H1 (cell line): ENCODE measurements around the gene SOWAHC. TPM values are rescaled to one million over a fixed set of nuclear protein-coding genes. Genes with fewer than 3 reads are reported as not detected.

Experiments used
- CHD2 ChIP-seq: IDR thresholded peaks from 2 replicates; pipeline ENCODE4 v1.6.1; 2012; ENCODE audit warnings: low read length, improper control_type of control experiment
- GABPA ChIP-seq: IDR thresholded peaks from 2 replicates; pipeline ENCODE4 v1.6.1; 2011; ENCODE audit warnings: mild to moderate bottlenecking, low read length, moderate library complexity, borderline replicate concordance; ENCODE audit not compliant: insufficient read depth
- RAD21 ChIP-seq, 2 experiments: IDR thresholded peaks in 1 of 2; conservative IDR thresholded peaks in 1 of 2; 2 replicates each; pipeline ENCODE4 v1.6.1; 2011; ENCODE audit warnings: low read depth in 2 of 2, low read length in 2 of 2, improper control_type of control experiment in 1 of 2, inconsistent platforms in 1 of 2, mild to moderate bottlenecking in 1 of 2, moderate library complexity in 1 of 2
- SP1 ChIP-seq: IDR thresholded peaks from 2 replicates; pipeline ENCODE4 v1.6.1; 2011; ENCODE audit warnings: low read depth, low read length
- SRF ChIP-seq: IDR thresholded peaks from 2 replicates; pipeline ENCODE4 v1.6.1; 2011; ENCODE audit warnings: mild to moderate bottlenecking, low read depth, low read length, moderate library complexity
- TBP ChIP-seq: IDR thresholded peaks from 2 replicates; pipeline ENCODE4 v1.6.1; 2011; ENCODE audit warnings: low read depth, low read length, improper control_type of control experiment
- polyA plus RNA-seq, 7 experiments: library from polyadenylated mRNA; depleted of rRNA in 3 of 7; stranded (reverse) in 5 of 7; unstranded in 2 of 7; fragments of >200 nt in 5 of 7; fragments of 200-250 nt in 2 of 7; gene quantifications; 1 replicate in 5 of 7; 2 replicates in 1 of 7; 4 replicates in 1 of 7; pipeline versions ENCODE4 v1.2.1 to v1.2.3, GENCODE V29; 2011 to 2013; ENCODE audit warnings: missing spikeins in 2 of 7, mixed read lengths in 2 of 7
- total RNA-seq: library from RNA; stranded (reverse); fragmentation: NEBNext Ultra II Directional; extraction: Animal tissue kit (Norgen Biotek cat#: 25700); gene quantifications from 2 replicates; pipeline ENCODE4 v1.2.1, GENCODE V29; 2021
- TF ChIP-seq, protein P1 (sequence below): fragments of 300-600 bp; sonication (generic); IDR thresholded peaks from 2 replicates; pipeline ENCODE4 v1.7.1; 2012; ENCODE audit warnings: low read length, moderate library complexity, mild to moderate bottlenecking, inconsistent platforms; ENCODE audit not compliant: insufficient replicate concordance

Gene SOWAHC
- total and polyA plus RNA-seq, 2 of the 8 experiments (the other 6 are each of a cell fraction or from before 2014, with no cell fraction given): 3.1 to 17.8 TPM

DNA sequence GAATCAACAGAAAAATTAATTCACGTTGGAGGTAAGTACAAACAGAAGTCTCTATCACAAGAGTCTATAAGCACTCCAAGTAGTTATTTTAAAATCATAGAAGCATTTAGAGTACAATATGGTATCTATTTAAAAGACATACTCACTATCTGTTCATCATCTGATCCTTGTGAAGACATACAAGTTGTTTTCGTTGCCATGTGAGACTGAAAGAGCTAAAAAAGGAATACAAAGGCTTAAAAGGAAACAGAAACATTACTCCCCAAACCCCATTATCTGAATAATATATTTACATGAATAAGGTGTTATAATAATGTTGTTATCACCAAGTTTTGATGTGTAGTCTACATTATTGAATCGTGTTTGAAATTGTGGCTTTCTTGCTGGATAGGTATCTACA is 21.3 kb upstream of the SOWAHC start (continued):
- TF ChIP-seq, protein P1, sequence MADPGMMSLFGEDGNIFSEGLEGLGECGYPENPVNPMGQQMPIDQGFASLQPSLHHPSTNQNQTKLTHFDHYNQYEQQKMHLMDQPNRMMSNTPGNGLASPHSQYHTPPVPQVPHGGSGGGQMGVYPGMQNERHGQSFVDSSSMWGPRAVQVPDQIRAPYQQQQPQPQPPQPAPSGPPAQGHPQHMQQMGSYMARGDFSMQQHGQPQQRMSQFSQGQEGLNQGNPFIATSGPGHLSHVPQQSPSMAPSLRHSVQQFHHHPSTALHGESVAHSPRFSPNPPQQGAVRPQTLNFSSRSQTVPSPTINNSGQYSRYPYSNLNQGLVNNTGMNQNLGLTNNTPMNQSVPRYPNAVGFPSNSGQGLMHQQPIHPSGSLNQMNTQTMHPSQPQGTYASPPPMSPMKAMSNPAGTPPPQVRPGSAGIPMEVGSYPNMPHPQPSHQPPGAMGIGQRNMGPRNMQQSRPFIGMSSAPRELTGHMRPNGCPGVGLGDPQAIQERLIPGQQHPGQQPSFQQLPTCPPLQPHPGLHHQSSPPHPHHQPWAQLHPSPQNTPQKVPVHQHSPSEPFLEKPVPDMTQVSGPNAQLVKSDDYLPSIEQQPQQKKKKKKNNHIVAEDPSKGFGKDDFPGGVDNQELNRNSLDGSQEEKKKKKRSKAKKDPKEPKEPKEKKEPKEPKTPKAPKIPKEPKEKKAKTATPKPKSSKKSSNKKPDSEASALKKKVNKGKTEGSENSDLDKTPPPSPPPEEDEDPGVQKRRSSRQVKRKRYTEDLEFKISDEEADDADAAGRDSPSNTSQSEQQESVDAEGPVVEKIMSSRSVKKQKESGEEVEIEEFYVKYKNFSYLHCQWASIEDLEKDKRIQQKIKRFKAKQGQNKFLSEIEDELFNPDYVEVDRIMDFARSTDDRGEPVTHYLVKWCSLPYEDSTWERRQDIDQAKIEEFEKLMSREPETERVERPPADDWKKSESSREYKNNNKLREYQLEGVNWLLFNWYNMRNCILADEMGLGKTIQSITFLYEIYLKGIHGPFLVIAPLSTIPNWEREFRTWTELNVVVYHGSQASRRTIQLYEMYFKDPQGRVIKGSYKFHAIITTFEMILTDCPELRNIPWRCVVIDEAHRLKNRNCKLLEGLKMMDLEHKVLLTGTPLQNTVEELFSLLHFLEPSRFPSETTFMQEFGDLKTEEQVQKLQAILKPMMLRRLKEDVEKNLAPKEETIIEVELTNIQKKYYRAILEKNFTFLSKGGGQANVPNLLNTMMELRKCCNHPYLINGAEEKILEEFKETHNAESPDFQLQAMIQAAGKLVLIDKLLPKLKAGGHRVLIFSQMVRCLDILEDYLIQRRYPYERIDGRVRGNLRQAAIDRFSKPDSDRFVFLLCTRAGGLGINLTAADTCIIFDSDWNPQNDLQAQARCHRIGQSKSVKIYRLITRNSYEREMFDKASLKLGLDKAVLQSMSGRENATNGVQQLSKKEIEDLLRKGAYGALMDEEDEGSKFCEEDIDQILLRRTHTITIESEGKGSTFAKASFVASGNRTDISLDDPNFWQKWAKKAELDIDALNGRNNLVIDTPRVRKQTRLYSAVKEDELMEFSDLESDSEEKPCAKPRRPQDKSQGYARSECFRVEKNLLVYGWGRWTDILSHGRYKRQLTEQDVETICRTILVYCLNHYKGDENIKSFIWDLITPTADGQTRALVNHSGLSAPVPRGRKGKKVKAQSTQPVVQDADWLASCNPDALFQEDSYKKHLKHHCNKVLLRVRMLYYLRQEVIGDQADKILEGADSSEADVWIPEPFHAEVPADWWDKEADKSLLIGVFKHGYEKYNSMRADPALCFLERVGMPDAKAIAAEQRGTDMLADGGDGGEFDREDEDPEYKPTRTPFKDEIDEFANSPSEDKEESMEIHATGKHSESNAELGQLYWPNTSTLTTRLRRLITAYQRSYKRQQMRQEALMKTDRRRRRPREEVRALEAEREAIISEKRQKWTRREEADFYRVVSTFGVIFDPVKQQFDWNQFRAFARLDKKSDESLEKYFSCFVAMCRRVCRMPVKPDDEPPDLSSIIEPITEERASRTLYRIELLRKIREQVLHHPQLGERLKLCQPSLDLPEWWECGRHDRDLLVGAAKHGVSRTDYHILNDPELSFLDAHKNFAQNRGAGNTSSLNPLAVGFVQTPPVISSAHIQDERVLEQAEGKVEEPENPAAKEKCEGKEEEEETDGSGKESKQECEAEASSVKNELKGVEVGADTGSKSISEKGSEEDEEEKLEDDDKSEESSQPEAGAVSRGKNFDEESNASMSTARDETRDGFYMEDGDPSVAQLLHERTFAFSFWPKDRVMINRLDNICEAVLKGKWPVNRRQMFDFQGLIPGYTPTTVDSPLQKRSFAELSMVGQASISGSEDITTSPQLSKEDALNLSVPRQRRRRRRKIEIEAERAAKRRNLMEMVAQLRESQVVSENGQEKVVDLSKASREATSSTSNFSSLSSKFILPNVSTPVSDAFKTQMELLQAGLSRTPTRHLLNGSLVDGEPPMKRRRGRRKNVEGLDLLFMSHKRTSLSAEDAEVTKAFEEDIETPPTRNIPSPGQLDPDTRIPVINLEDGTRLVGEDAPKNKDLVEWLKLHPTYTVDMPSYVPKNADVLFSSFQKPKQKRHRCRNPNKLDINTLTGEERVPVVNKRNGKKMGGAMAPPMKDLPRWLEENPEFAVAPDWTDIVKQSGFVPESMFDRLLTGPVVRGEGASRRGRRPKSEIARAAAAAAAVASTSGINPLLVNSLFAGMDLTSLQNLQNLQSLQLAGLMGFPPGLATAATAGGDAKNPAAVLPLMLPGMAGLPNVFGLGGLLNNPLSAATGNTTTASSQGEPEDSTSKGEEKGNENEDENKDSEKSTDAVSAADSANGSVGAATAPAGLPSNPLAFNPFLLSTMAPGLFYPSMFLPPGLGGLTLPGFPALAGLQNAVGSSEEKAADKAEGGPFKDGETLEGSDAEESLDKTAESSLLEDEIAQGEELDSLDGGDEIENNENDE: no peak
- TF ChIP-seq GABPA: no peak
- no peak for TF ChIP-seq RAD21 (IDR thresholded peaks at IDR 0.05 in 1 of 2, conservative IDR thresholded peaks at IDR 0.05 in 1 of 2; ENCODE audit: low read depth in 2 of 2, low read length in 2 of 2)
- TF ChIP-seq SP1: no peak
- TF ChIP-seq SRF: no peak
- no peak for TF ChIP-seq TBP
- TF ChIP-seq CHD2: no peak
